ENCODE measurements around the gene RPP21.

RPP21 gene

GRCh38 chr6:30386166-30386565 is 41.2 kb downstream of the RPP21 start:
- no peak for DNase-seq

- no peak for DNase-seq
Measured at GRCh38 chr6:30391240-30391639, 46.3 kb downstream of the RPP21 start.

GRCh38 chr6:30394139-30394538 is 49.2 kb downstream of the RPP21 start:
- no peak for DNase-seq

Data from CD4-positive, alpha-beta T cell treated with Interferon gamma for 1 hour (primary cell).